NCI-H345 (cell line): ENCODE data around the gene CT45A5.
"Not testable (repeated sequence)": the region's sequence is repeated elsewhere in the genome, so short reads cannot be mapped to it uniquely, and the experiment has no call there.

Source experiments
- DNase-seq: peaks from one replicate; lab custom pipeline; 2025; lab: John Stamatoyannopoulos, UW

Gene CT45A5, protein sequence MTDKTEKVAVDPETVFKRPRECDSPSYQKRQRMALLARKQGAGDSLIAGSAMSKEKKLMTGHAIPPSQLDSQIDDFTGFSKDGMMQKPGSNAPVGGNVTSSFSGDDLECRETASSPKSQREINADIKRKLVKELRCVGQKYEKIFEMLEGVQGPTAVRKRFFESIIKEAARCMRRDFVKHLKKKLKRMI

DNA sequence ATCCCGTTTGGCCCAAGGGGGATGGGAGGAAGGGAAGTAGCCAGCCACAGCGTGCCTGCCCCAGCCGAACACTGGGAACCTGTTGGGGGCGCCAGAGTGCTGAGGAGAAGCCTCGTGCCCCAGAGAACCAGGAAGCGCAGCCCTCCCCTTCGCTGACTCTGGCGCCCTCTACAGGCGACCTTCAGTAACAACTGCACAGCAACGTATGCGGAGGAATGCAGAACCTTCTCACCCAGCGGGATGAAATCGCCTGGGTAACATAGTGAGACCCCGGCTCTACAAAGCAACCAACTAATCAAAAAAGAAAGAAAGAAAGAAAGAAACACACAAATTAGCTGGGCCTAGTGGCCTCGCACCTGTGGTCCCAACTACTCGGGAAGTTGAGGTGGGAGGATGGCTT is at the start of gene CT45A5:
Gene CT45A5, minus strand, starts transcription at position 101 of the 400 bp plus-strand sequence. CDS start 3,774 bp downstream, outside the sequence.
- DNase-seq: not testable (repeated sequence)

DNA sequence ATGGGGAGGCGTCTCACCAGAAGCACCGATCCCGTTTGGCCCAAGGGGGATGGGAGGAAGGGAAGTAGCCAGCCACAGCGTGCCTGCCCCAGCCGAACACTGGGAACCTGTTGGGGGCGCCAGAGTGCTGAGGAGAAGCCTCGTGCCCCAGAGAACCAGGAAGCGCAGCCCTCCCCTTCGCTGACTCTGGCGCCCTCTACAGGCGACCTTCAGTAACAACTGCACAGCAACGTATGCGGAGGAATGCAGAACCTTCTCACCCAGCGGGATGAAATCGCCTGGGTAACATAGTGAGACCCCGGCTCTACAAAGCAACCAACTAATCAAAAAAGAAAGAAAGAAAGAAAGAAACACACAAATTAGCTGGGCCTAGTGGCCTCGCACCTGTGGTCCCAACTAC is 34.6 kb upstream of the CT45A5 start, which contains the start of gene CT45A2:
Gene CT45A2, minus strand, starts transcription at position 101 of the 400 bp plus-strand sequence. CDS start 3,747 bp downstream, outside the sequence.
- not testable (repeated sequence) for DNase-seq

DNA sequence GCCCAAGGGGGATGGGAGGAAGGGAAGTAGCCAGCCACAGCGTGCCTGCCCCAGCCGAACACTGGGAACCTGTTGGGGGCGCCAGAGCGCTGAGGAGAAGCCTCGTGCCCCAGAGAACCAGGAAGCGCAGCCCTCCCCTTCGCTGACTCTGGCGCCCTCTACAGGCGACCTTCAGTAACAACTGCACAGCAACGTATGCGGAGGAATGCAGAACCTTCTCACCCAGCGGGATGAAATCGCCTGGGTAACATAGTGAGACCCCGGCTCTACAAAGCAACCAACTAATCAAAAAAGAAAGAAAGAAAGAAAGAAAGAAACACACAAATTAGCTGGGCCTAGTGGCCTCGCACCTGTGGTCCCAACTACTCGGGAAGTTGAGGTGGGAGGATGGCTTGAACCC is 17.4 kb upstream of the CT45A5 start, which contains the start of gene CT45A6:
Gene CT45A6, minus strand, starts transcription at position 101 of the 400 bp plus-strand sequence. CDS start 3,794 bp downstream, outside the sequence.
- not testable (repeated sequence) for DNase-seq

DNA sequence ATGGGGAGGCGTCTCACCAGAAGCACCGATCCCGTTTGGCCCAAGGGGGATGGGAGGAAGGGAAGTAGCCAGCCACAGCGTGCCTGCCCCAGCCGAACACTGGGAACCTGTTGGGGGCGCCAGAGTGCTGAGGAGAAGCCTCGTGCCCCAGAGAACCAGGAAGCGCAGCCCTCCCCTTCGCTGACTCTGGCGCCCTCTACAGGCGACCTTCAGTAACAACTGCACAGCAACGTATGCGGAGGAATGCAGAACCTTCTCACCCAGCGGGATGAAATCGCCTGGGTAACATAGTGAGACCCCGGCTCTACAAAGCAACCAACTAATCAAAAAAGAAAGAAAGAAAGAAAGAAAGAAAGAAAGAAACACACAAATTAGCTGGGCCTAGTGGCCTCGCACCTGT is 17.2 kb downstream of the CT45A5 start, which contains the start of gene CT45A3:
Gene CT45A3, minus strand, starts transcription at position 101 of the 400 bp plus-strand sequence. CDS start 3,747 bp downstream, outside the sequence.
- DNase-seq: not testable (repeated sequence)

DNA sequence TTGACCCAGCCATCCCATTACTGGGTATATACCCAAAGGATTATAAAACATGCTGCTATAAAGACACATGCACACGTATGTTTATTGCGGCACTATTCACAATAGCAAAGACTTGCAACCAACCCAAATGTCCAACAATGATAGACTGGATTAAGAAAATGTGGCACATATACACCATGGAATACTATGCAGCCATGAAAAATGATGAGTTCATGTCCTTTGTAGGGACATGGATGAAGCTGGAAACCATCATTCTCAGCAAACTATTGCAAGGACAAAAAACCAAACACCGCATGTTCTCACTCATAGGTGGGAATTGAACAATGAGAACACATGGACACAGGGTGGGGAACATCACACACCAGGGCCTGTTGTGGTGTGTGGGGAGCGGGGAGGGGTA is 40.6 kb downstream of the CT45A5 start:
- not testable (repeated sequence) for DNase-seq

DNA sequence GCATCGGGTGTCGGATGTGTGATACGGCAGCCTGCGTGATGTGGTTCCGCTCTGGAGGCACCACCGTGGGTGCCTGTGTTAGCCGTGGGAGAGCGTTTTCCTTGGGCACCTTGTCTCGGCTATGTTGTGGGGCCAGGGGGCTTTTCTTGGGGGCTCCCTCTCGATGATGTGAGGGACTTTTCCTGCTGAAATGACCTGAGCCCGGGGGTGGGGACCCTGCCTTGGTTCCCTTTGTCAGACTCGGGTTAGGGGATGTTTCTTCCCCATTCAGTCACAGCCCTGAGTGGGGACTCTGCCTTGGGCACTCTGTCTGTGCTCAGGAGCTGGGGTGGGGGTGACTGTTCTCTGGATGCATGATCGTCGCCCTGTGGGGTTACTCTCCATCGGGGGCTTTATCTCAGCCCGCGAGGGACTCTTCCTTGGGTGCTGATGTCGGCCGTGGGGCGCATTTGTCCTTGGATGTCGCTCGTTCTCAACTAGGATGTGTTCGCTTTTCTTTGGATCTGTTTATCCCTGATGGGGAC is 44.0 kb downstream of the CT45A5 start:
- no peak for DNase-seq

DNA sequence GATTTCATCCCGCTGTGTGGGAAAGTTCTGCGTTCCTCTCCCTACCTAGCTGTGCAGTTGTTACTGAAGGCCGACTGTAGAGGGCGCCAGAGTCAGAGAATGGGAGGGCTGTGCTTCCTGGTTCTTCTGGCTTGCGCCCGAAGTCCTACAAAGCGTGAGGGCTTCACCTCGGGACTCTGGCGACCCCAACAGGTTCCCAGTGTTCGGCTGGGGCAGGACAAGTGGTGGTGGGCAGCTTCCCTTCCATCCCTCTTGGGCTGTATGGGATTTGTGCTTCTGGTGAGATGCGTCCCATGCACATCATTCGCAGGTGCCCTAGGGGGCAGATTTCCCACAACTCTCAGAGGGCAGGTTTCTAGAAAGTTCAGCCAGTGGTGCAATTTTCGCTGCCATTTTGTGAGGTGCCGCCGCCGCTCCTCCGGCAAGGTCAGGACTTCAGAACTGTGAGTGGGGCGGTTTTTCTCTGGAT is 44.6 kb downstream of the CT45A5 start:
- DNase-seq: no peak

DNA sequence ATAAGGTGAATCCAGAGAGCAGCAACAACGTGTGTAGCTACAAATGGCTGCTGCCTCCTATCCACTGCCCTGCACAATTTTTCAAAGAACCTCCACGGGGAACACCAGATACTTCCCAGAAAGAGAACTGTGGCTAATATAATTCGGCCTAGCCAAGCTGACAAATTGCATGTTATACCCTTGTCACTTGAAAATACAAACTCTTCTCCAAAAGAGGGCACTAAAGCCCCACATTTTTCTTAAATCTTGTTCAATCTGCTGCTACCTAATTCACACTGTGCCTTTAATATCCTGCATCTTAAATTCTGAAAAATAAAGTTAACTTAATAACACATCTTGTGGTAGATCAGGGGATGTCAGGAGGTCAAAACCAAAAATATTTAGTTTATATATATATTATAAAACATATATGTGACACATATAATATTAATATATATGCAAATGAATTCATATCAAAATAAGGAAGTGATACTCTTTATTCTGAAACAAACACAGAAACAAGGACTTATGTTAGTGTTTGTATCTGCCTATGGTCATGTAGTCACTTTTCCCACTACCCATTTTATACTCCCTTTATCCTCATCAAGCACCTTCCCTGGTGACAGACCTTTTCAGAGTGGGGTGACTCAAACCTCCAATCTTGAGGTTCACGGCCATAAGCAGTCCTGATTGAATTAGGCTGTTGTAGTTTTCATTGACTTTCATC is 47.8 kb downstream of the CT45A5 start:
- DNase-seq: no peak

DNA sequence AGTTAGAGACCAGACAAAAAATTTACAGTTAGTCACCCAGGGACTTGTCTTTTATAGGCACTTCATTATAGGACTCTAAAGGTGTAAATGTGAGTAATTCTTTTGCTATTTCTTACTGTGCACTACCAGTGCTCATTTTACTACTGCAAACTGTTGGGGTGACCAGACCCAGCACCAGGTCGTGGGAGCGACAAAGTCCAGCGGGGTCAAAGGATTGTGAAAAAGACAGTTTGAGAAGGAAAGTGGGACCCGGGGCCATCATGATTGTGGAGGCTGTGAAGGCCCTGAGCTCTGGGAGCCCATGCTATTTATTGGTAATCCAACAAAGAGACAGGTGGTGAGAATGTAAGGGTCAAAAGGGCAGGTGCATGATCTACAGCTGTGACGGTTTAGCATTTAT is 50.6 kb downstream of the CT45A5 start:
- DNase-seq: not testable (repeated sequence)
